ENCODE data around the gene YY1.
"Not testable (repeated sequence)": the region's sequence is repeated elsewhere in the genome, so short reads cannot be mapped to it uniquely, and the experiment has no call there.

YY1 gene

DNA sequence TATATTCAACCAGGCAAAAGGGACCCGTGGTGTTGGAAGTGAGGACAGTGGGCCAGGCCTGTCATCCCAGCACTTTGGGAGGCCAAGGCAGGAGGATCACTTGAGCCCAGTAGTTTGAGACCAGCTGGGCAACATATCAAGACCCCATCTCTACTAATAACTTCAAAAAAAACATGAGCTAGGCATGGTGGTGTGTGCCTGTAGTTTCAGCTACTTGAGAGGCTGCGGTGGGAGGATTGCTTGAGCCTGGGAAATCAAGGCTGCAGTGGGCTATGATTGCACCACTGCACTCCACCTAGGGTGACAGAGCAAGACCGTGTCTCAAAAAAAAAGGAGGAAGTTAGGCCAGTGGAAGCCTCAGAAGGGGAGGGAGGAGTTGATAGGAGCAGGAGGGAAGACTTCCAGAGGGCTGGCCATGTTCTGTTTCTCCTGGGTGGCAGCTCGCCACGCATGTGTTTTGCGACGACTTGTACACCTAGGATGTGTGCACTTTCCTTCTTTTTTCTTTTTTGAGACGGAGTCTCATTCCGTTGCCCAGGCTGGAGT, 57.2 kb downstream of the YY1 start:
- no peak for DNase-seq (ENCODE audit: low read depth)

DNA sequence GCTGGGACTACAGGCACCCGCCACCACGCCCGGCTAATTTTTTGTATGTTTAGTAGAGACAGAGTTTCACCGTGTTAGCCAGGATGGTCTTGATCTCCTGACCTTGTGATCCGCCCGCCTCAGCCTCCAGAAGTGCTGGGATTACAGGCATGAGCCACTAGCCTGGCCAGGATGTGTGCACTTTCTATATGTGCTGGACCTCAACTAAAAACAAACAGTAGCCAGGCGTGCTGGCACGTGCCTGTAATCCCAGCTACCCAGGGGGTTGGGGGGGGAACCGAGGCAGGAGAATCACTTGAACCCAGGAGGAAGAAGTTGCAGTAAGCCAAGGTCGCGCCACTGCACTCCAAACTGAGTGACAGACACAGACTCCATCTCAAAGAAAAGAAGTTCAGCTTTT, 57.8 kb downstream of the YY1 start:
- DNase-seq (ENCODE audit: low read depth), result not testable (repeated sequence)

DNA sequence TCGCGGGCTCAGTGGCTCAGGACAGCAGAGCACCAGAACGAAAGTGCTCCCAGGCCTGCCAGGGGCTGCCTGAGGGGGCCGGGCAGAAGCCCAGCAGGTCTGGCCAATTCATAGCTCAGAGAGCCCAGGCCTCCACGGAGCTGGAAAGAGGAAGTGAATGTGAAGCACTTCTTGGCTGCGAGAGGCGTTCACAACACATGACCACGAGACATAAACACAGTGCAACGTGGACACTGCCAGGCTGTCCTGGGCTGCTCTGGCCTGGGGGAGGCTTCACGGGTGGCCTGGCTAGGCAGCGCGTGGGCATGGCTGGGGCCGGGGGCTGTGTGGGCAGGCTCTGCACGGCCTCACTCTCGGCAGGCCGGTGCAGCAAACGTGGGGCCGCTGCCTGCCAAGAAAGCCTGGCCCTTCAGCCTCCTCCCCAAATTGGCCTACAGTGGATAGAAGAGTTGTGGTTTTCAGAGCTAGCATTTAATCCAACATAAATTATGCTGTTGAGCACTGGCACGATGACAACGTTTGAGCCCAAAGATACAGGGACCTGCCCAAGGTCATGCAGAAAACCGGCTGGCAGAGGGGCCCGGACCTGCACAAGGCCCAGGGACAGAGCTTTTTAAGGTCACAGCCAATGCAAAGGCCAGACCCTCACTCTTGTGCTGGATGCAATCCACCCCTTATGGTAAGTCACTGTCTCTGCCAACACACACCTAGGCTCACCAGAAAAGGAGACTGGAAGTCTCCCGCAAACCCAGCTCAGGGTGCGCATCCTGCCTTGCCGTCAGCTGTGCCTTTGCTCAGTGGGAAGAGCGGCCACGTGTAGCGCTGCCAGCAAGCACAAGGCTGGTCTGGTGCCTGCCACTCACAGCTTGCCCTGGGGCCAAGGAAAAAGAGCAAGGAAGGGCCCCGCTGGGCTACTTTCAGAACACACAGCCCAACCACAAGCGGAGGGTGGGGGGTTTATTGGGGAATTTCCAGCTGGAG, 58.7 kb downstream of the YY1 start:
- no peak for DNase-seq (ENCODE audit: low read depth)

DNA sequence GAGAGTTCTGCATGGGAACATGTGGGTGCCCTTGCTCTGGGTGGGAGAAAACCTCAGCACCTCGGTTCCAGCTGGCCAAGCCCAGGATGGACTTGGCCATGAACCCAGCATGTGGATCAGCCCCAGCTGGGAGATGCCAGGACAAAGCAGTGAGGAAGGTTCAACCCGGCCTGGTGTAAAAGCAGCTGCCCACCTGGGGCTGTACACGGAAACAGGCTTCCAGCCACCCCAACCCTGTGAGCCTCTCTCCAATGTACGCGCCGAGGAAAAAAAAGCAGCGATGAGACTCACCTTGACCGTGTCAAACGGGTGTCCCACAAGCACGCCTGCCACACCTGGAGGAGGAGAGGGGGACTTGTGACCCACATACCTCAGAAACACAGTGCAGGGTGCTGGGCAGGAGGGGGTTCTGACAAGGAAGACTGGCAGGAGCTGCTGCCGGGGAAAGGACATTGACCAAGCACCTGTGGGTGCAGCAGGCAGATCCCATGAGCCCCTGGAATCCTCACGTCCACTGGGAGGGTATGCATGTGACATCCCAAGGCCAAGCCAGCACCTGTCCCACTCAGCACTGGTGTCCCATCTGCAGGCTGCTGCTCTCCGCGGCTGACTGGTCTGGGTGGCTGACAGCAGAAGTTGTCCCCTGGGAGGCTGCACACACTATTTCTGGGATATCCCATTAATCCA, 59.8 kb downstream of the YY1 start:
- DNase-seq (ENCODE audit: low read depth), result no peak

DNA sequence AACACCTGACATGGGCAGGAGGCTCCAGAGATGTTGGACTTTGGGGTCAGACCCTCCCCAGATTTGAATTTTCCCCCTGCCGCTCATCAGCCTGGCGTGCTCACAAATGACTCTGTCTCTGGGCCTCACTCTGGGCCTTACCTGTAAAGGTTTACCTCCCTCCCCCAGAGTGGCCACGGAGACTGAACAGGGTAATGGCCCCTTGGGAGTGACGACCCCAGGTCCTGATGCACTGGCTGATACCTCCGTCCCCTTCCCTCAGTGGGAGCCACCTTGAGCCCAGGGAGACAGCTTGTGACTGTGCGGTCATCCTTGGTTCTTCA, 60.3 kb downstream of the YY1 start:
- no peak for DNase-seq (ENCODE audit: low read depth)

DNA sequence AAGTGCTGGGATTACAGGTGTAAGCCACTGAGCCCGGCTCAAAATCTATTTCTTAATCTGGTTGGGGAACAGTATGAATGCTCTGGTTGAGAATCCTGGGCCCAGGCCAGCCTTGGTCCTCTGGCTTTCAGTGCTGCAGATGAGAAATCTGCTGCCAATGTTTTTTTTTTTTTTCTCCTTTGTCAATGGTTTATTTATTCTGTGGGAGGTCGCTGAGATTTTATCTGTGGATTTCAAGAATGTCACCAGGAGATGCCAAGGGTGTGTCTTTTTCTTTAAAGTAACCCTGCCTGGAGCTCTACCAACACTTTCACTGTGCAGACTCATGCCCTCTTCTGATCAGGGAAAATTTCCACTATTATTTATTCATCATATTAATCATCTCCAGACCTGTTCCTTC, 63.7 kb downstream of the YY1 start:
- no peak for DNase-seq (ENCODE audit: low read depth)

DNA sequence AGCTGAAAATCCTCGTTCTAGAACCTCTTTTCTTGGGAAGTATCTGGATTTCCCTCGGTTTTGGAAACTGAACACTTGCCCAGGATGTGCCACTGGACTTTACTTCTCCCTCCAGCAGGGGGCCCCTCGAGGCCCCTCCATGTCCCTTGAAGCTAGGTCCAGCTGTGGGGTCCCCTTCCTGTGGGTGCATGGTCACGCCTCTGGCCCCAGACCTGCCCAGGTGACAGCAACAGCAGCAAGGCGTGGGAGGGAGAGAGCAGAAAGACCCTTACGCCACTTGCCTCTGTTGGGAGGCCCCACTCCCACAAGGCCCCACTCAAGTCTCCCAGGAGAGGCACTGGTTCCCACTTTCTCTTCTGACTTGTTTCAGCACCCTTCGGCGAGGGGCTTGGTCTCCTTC, 64.2 kb downstream of the YY1 start:
- no peak for DNase-seq (ENCODE audit: low read depth)

DNA sequence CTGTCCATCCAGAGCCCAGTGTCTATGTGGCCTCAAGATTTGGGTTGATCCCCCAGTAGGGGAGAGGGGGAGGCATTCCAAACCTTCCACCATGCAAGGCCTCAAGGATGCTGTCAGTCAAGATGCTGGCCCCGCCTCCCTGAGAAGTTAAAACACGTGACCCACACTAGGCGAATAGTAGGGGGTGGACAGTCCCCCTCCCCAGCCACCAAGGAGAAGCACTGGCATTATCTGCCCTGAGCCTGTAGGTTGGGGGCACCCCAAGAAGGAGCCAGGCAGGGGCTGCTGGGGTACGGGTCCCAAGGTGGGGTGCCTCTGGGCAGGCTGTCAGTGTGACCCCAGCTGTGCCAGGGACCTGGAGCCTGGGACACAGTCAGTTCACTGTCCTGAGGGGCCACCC, 65.0 kb downstream of the YY1 start:
- no peak for DNase-seq (ENCODE audit: low read depth)

DNA sequence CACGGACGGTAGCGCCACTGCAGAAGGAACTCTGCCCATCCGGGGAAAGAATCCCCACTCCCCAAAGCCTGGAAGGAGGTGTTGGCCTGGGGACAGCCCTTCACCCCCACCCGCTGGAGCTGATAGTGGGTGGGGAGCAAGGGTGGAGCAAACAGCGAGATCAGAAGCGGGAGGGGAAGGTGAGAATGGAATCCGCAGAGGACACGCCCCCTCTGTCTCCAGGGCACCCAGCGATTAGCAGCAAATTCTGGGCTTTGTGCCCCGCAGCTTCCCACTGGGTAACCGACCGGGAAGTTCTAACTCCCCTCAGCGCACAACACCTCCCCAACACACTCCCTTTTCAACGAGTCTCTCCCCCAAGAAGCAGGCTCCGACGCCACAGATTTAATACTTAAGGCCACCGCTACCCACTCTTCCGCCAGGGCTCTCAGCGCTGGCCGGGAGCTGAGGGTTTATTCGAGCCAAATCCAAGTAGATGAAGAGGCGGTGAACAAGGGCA, 65.9 kb downstream of the YY1 start:
- no peak for DNase-seq (ENCODE audit: low read depth)

DNA sequence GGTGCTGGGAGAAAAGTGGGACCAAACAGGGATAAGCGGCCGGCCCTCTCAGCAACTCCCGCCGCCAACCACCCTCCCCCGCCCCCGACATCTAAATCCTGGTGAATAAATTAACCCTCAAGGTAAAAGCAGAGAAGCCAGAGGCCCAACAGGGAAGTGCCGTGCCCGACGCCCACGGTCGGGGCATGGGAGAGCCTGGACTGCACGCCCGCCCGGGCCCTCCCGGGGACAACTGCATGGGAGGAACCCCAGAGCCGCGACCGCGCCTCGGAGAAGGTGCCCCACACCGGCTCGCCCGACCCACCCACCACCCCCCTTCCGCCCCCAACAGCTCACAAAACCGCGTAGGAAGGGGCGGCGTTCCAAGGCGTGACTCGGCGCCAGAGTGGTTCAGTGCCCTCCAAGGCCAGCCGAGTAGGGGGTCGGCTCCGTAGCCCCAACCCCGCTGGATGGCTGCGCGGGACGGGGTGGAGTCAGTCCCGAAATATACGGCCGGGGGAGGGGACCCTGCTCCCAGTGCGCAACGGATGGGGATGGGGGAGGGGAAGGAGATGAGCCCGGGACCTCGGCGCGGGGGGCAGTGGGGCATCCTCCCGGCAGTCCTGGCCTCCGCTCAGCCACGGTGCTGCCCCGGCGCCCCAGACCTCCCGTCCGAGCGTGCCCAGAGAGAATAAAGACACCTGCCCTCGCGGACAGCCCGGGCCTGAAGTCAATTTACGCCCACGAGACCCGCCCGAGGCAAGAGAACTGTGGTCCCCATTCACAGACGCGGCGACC, 66.6 kb downstream of the YY1 start:
- DNase-seq (ENCODE audit: low read depth), result peak; percentile 31

DNA sequence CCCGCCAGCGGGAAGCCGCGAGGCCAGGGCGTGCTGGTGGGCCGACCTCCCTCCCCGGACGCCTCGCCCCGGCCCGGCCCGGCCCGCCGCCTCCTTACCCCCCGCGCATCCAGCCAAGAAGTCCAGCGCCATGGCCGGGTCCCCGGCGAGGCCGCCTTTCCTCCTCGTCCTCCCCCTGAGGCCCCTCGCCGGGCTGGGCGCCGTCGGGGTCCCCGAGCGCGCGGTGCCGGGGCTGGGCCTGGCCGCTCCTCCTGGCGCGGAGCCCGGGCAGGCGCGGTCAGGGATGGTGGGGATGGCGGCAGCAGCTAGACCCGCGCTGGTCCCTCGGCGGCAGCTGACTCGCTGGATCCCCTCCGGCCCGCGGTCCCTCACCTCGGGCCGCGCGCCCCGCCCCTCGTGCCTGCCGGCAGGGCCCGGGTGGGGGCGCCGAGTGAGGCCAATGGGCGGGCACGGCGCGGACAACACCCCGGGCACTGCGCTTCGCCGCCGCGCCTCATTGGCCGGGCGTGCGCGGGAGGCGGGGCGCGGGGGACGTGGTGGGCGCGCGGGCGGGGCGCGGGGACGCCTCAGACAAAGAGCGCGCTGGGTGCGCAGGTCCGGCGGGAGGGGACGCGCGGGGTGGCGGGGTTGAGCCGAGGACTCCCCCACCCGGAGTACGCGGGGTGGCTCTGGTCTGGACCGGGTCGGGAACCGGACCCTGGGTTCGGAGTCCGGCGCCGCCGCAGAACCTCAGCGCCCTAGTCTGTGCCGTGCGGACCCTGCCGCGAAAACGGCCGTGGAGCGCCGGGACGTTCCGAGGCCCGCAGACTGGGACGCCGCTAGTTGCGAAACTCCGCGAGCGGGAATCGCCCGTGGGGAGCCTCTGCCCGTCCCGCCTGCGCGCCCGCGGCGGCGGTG, 67.4 kb downstream of the YY1 start, which contains the start of gene SLC25A29:
SLC25A29 (minus strand) TSS at position 344 of the 897 bp plus-strand sequence; CDS start at position 132, 212 bp downstream.
- DNase-seq (ENCODE audit: low read depth), result peak; percentile 53

DNA sequence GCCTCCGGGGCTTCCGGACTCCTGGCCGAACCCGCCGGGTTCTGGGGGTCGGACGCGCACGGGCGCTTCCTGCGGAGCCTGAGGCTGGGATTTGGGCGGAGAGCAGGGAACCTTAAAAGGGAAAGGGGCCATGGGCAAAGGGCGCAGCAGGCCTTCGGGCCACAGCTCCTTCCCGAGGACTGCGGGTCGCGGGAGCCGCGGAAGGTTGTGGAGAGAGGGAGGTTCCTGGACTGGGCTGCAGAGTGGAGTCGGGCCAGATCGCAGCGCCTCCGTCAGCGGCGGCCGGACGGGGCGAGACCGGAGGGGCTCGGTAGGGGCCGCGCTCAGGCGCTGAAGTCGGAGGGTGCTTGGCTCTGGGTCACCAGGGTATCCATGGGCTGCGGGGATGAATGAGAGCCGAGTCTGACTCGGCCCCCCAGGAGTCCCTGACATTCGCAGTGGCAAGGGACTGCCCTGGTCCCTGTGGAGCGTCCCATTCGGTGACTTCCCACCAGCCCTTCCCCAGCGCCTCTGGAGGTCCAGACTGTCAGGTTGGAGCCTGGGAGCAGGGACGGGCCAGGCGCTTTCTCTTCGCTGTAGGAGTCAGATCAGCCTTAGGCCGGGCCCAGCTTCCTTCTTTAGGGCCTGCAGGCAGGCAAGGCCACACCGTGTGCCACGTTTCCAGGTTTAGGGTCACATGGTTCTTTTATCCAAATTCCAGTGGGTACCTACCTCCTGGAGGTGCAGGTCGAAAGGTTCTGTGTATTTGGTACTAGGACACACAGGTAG, 68.2 kb downstream of the YY1 start:
- DNase-seq (ENCODE audit: low read depth), result no peak

DNA sequence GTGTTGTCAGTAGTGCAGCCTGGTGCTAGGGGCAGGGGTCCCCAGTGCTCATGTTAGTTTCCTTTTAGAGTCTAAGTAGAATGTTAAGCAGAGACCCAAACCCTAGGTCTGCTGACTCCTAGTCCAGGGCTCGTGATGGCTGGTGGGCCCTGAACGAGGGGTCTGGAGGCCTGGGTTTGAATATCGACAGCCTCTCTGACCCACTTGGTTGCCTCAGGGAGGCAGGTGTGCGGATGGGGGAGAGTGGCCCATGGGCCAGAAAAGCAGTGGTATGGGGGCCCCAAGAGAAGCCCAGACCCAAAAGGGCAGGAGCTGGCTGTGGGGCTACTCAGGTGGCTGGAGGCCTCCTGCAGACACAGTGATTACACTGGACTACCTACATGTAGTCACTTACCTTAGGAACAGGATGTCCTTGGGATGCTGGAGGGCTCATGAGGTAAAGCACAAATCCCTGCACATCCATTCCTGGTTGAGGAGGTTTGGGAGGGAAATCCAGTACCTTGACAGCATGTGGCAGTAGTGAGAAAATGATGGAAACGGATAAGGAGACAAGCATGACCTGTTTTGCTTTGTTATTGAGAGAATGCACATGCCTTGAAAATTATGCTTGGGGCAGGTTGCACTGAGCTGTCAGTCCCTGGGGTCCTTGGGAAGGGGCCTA, 69.0 kb downstream of the YY1 start:
- DNase-seq (ENCODE audit: low read depth), result no peak

DNA sequence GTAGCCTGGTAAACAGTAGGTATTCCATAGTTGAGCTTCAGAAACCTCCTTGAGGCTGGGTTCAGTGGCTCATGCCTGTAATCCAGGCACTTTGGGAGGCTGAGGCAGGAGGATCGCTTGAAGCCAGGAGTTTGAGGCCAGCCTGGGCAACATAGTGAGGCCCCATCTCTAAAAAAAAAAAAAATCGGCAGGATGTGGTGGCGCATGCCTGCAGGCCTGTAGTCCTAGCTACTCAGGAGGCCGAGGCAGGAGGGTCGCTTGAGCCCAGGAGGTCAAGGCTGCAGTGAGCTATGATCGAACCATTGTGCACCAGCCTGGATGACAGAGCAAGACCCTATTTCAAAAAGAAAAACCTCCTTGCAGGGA, 69.5 kb downstream of the YY1 start:
- not testable (repeated sequence) for DNase-seq (ENCODE audit: low read depth)

DNA sequence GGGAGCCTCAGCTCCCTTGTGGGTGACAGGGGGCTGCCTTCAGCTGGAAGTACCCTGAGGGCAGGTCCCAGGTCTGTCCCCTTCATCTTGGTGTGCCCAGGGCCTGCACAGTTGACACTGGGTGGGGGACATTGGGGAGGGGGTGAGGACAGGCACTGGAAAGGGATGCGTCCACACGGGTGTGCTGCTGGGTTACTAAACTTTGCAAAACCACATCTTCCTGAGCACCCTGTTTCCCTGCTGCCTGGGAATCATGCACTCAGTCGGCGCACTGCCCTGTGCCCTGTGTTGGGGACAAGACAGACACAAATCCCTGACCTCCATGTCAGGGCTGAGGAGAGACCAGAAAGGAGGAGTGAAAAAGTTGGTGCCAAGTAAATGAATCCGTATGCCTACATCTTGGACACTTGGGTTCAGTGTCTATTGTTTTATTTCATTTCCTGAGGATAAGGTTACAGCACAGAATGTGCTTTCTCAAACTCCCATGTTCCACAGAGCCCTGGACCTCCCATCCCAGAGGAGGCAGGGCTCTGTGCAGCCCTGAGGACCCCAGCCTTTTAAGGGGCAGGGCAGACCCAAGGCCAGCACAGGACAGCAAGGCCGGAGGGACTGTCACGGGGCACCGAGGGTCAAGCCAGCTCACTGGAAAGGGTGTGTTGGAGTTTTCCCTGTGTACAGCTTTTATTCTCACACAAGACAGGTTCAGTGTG, 70.2 kb downstream of the YY1 start:
- no peak for DNase-seq (ENCODE audit: low read depth)

DNA sequence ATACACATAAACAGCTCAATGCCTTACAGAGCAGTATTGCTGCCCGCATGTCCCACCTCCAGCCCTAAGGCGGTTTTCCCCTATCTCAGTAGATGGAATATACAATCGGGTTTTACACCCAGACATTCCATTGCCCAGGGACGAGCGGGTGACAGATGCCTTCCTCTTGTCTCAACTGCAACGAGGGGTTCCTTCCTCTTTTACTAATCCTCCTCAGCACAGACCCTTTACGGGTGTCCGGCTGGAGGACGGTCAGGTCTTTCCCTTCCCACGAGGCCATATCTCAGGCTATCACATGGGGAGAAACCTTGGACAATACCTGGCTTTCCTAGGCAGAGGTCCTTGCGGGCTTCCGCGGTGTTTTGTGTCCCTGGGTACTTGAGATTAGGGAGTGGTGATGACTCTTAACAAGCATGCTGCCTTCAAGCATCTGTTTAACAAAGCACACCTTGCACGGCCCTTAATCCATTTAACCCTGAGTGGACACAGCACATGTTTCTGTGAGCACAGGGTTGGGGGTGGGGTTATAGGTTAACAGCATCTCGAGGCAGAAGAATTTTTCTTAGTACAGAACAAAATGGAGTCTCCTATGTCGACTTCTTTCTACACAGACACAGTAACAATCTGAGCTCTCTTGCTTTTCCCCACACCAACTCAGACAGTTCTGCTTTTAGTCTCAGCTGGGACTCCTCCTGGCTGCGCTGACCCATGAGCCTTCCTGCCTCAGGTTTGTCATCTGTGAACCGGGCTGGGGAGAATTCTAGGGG, 73.3 kb downstream of the YY1 start:
- DNase-seq (ENCODE audit: low read depth), result not testable (repeated sequence)

DNA sequence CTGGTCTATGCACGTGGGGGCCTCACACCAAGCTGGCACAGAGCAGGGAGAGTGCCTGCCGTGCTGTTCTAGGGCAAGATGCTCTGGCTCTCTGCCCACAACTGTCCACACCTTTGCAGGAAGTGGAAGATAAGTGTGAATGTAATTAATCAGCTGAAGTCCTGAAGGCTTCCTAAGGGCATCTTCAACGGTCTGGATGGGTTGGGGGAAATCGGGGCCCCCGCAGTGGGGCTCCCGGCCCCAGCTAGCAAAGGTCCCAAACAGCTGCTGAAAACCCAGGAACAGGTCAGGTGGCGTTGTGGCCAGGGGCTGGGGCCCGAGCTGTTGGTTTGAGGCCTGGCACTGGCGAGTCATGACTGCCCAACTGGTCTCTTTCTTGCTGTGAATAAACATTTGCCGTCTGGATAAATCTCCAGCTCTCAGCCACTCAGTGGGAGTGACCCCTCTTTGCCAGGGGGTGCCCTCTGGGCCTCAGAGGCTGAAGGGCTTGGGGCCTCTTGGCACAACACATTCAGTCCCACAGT, 74.0 kb downstream of the YY1 start:
- no peak for DNase-seq (ENCODE audit: low read depth)
